HG03432 (cell line): Measurements from ENCODE around the gene GNA12.
"Not testable (repeated sequence)": the region's sequence is repeated elsewhere in the genome, so short reads cannot be mapped to it uniquely, and the experiment has no call there.

Source experiments
- ATAC-seq: cut with Tn5 transposase; IDR thresholded peaks from one replicate; pipeline ENCODE4 v1.9.1; 2021; ENCODE audit warnings: mild to moderate bottlenecking, moderate library complexity; ENCODE audit not compliant: unreplicated experiment

Gene GNA12

GRCh38 chr7:2680792-2681490 lies 163.2 kb downstream of the GNA12 start:
- ATAC-seq: peak; percentile 49

GRCh38 chr7:2680256-2680655 lies 163.9 kb downstream of the GNA12 start:
- no peak for ATAC-seq

GRCh38 chr7:2679135-2680127 lies 164.7 kb downstream of the GNA12 start:
- ATAC-seq: not testable (repeated sequence)

- not testable (repeated sequence) for ATAC-seq
Observed at GRCh38 chr7:2678454-2678853, 165.7 kb downstream of the GNA12 start.
